CD4-positive, alpha-beta T cell treated with Interleukin-15 for 1 hour (primary cell): ENCODE measurements around the gene ACSM2B.
"Not testable (repeated sequence)": the region's sequence is repeated elsewhere in the genome, so short reads cannot be mapped to it uniquely, and the experiment has no call there.

Source experiments
- DNase-seq: peaks from one replicate; pipeline ENCODE4 v3.0.0-alpha.2; 2020

ACSM2B gene

GRCh38 chr16:20531795-20532194, 44.4 kb downstream of the ACSM2B start:
- DNase-seq, result not testable (repeated sequence)

GRCh38 chr16:20520103-20520502, 56.1 kb downstream of the ACSM2B start:
- no peak for DNase-seq

GRCh38 chr16:20519231-20519630, 56.9 kb downstream of the ACSM2B start:
- no peak for DNase-seq

GRCh38 chr16:20517149-20517548, 59.0 kb downstream of the ACSM2B start:
- no peak for DNase-seq

- DNase-seq, result no peak
These were observed 60.5 kb downstream of the ACSM2B start for GRCh38 chr16:20515688-20516090.

GRCh38 chr16:20510323-20510722, 65.8 kb downstream of the ACSM2B start:
- no peak for DNase-seq

GRCh38 chr16:20507280-20507679, 68.9 kb downstream of the ACSM2B start:
- no peak for DNase-seq

- no peak for DNase-seq
These were observed 71.7 kb downstream of the ACSM2B start for GRCh38 chr16:20504418-20504817.

- not testable (repeated sequence) for DNase-seq
These were observed 84.7 kb downstream of the ACSM2B start for GRCh38 chr16:20491448-20491847.

- not testable (repeated sequence) for DNase-seq
These were observed 85.2 kb downstream of the ACSM2B start for GRCh38 chr16:20490994-20491393.
